RPMI7951 (cell line): Measurements from ENCODE around the gene CCDC3. TPM values are rescaled to one million over a fixed set of nuclear protein-coding genes. Genes with fewer than 3 reads are reported as not detected.
A peak's percentile ranks its signal among the peaks of the same experiment; 100 is the strongest.
"Not testable (repeated sequence)": the region's sequence is repeated elsewhere in the genome, so short reads cannot be mapped to it uniquely, and the experiment has no call there.

ENCODE experiments used
- DNase-seq: peaks from one replicate; pipeline ENCODE4 v3.0.0-alpha.2; 2012; ENCODE audit warnings: low read depth
- total RNA-seq: library from RNA; depleted of rRNA; stranded (reverse); fragments of >200 nt; shearing (Covaris generic); gene quantifications from 2 replicates; pipeline ENCODE4 v1.2.3, GENCODE V29; 2014

The CCDC3 gene
- total RNA-seq, 1 experiment from 2014 or later, result not detected

DNA sequence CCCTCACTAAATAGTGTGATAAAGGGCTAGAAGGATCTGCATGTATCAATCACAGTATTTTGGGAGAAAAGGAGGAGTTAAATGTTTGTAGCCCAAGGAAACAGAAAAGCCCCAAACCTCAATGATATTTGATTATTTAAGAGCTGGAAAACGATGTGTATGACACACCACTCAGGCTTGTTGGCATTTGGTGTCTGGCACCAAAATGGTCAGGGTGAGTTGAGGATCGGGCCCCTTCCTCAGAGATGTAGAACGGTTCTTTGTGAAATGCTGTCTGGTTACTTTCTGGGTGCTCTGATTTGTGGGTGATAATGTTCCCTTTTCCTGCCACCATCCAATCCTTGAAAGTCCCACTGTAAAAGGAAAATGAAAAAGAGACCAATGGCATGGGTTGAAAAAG, 113.7 kb downstream of the CCDC3 start:
- no peak for DNase-seq

DNA sequence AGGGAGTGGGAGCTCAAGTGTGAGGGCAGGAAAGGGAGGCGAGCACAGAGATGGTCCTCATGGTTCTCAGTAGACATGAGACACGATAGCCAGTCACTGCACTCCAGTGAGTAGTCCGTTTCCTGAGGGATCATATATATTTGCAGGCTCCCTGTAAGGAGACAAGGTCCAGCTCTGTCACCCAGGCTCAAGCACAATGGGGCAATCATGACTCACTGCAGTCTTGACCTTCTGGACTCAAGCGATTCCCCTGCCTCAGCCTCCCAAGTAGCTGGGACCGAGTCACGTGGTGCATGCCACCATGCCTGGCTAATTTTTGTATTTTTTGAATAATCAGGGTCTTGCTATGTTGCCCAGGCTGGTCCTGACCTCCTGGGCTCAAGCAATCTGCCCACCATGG, 116.7 kb downstream of the CCDC3 start:
- DNase-seq, result no peak

GRCh38 chr10:12880423-12880822, 121.1 kb downstream of the CCDC3 start:
- DNase-seq, result no peak

GRCh38 chr10:12877150-12877549, 124.4 kb downstream of the CCDC3 start:
- no peak for DNase-seq

GRCh38 chr10:12876266-12876665, 125.2 kb downstream of the CCDC3 start:
- no peak for DNase-seq

- peak; percentile 3 for DNase-seq
These were observed 126.4 kb downstream of the CCDC3 start for GRCh38 chr10:12875100-12875499.

GRCh38 chr10:12874501-12874900, 127.0 kb downstream of the CCDC3 start:
- DNase-seq, result no peak

- no peak for DNase-seq
These were observed 128.3 kb downstream of the CCDC3 start for GRCh38 chr10:12873172-12873571.

GRCh38 chr10:12872577-12872976, 128.9 kb downstream of the CCDC3 start:
- DNase-seq, result no peak

- no peak for DNase-seq
These were observed 132.1 kb downstream of the CCDC3 start for GRCh38 chr10:12869427-12869826.

GRCh38 chr10:12868229-12868628, 133.3 kb downstream of the CCDC3 start:
- DNase-seq, result no peak

GRCh38 chr10:12865515-12865914, 136.0 kb downstream of the CCDC3 start:
- DNase-seq, result not testable (repeated sequence)

GRCh38 chr10:12862459-12862858, 139.1 kb downstream of the CCDC3 start:
- no peak for DNase-seq

DNA sequence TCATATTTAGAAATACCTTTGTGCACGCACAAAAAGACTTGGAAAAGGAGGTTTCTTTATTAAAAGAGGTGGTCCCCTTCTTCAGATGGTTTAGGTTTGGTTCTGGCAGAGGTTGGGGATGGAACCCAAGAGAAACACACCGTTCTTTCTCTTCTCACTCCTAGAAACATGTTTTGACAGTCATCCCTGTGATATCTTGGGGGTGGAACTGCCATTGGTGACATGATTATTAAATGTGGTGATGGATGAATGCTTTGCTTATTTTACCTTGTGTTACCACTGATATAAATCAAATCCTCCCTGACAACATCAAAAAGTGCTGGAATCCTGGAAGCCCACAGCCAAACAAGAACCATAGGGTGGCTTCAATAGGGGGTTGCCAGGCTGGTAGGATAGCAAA, 146.5 kb downstream of the CCDC3 start:
- DNase-seq, result no peak

DNA sequence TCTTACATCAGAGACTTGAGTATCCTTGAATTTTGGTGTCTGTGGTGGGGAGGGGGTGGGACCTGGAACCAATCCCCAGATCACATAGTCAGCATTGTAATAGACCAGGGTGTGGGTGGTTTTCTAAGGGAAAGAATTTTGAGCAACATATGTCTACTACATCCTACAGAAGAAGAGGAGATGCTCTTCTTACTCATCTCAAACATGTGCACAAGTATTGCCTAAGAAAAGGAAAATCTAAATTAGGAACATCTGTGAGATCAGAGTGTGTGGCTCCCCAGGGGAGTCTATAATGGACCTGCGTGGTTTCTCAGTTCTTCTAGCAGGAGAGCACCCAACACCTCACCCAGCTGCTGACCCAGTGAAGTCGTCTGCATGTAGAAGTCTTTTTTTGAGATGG, 148.8 kb downstream of the CCDC3 start:
- no peak for DNase-seq

DNA sequence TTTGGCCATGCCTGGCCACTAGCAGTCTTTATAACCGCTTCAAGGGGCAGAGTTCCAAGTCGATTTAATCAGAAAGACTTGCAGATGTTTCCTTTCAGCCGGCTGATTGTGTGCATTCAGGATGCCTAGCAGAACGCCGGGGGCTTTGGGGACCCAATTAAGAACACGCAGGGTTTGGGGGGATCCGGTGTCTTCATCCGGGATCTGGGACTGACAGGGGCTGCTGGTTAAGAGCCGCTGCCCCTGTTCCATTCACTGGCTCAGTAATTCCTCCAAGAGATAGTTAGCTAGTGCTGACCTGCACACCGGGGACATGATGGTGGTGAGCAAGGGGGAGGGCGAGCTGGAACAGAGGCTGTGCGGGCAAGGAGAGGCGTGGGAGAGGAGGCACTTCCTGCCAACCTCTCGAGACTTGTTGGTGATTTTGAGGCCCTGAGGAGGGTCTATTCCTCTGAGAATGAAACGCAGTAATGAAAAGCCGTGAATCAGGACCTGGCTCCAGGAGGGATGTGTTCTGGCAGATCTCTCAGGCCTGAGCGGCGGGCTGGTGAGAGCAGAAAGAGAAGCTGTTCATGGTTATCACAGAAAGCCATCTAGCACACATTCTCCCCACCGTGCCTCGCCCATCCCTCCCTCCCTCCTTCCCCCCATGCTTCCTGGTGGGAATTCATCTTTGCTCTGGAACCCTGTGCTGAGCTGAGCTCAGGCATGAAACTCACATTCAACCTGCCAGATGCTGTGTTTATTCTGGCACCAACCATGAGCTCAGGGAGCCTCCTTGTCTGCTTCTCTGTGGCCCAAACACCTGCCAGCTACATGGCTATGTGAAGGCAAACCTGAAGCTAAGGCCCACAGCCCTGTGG, 152.0 kb downstream of the CCDC3 start:
- no peak for DNase-seq

DNA sequence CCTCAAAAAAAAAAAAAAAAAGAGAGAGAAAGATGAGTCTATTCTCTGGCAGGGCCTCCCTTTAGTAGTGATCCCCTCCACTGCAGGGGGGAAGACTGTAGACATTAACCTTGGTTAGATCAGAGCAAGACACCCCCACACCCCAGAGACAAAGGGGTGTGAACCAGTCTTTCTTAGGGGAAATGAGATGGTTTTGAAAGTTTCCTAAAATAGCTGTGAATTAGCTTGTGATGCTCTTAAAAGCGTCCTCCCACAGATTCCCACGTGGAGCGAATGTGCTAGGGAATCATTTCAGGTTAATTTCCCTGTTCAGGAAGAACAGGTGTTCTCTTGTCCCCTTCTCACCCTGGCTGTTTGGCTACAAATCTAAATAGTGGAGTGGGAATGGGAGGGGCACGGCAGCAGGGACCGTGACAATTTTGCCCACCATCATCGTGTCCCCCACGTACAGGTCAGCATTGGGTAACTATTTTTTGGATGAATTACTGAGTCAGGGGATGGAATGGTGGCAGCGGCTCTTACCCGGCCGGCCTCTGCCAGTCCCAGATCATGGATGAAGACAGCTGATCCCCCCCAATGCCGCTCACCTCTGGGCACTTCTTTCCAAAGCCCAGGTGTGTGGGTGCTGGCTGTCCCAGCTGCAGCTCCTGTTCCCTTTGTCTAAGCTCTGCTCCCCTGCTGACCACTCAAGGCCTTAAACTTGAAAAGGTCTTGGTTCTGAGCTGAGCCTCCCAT, 152.9 kb downstream of the CCDC3 start:
- no peak for DNase-seq

DNA sequence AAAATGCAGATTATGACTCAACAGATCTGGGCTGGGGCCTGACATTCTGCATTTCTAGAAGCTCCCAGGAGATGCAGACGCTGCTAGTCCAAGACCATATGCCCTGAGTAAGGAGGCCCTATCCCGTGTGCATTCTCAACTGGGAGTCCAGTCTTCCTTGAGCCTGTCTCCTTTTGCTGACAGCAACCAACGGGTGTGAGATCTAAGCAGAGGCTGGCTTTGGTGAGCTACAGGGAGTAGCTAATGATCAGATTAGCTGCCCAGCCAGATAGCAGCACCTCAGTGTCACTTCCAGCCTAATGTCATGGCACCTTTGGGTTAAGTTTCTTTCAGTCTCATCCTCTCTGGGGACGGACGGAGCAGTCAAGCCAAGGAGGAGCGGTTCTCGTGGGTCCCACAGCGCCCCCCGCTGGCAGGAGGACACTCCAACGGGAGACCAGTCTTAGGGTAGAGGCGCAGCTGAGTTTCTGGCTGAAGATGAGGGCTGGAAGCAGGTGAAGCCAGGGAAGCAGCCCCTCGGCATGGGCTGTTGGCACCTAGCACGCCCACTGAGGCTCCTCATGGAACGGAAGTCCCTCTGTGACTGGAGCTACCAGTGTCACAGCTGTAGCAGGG, 154.0 kb downstream of the CCDC3 start:
- no peak for DNase-seq

GRCh38 chr10:12846718-12847117, 154.8 kb downstream of the CCDC3 start:
- no peak for DNase-seq
